RWPE1 (cell line): ENCODE measurements around the gene FAM9A.

ENCODE experiments used
- CTCF ChIA-PET: fragments of 350-600 bp; sonication (Branson Sonifier 250); formaldehyde crosslinking; extraction: SDS; loops from one replicate; lab custom pipeline; 2021; lab: Yijun Ruan, JAX
- POLR2A ChIA-PET: fragments of 400-600 bp; formaldehyde crosslinking; extraction: SDS; loops from one replicate; lab custom pipeline; 2020; ENCODE audit warnings: antibody characterized with exemption; ENCODE audit not compliant: low non-redundant PET; lab: Yijun Ruan, JAX
- DNase-seq: peaks from one replicate; pipeline ENCODE4 v3.0.0; 2012; ENCODE audit warnings: low spot score
- H3K27ac ChIP-seq: fragments of 450-650 bp; 2 replicates; pipeline ENCODE4 v1.5.1; 2017
- CTCF ChIP-seq: fragments of 450-650 bp; conservative IDR thresholded peaks from 2 replicates; pipeline ENCODE4 v1.5.1; 2017; ENCODE audit warnings: low read depth, mild to moderate bottlenecking

FAM9A gene

GRCh38 chrX:8801041-8801599 is at the start of gene FAM9A:
FAM9A (minus strand) TSS chrX:8801383; CDS start chrX:8800171, 1,212 bp downstream.
- POLR2A ChIA-PET: no interaction called here
- CTCF ChIA-PET: no interaction called here
- DNase-seq: no peak
- no peak for TF ChIP-seq CTCF
- H3K27ac ChIP-seq: no peak within 1 kb of the TSS

- TF ChIP-seq CTCF: no peak
- ChIA-PET CTCF (interaction anchor here (0.7 kb wide), 1 partner anchor 44 kb away, joined by 4 read pairs; no protein-coding TSS in a partner anchor), POLR2A (no interaction called here)
- no peak overlapping the region for H3K27ac ChIP-seq
- no peak for DNase-seq
These were observed 49.3 kb upstream of the FAM9A start for GRCh38 chrX:8850478-8850877.

GRCh38 chrX:8849945-8850344 is 48.8 kb upstream of the FAM9A start:
- H3K27ac ChIP-seq: no peak overlapping the region
- ChIA-PET CTCF (interaction anchor here (0.7 kb wide), 1 partner anchor 44 kb away, joined by 4 read pairs; no protein-coding TSS in a partner anchor), POLR2A (no interaction called here)
- TF ChIP-seq CTCF: no peak
- DNase-seq: no peak

GRCh38 chrX:8849458-8849857 is 48.3 kb upstream of the FAM9A start:
- no peak for TF ChIP-seq CTCF
- H3K27ac ChIP-seq: no peak overlapping the region
- ChIA-PET CTCF (no interaction called here), POLR2A (no interaction called here)
- DNase-seq: no peak

GRCh38 chrX:8848911-8849310 is 47.7 kb upstream of the FAM9A start:
- ChIA-PET CTCF (no interaction called here), POLR2A (no interaction called here)
- peak; percentile 32 for DNase-seq
- H3K27ac ChIP-seq: no peak overlapping the region
- TF ChIP-seq CTCF: no peak

- no peak for TF ChIP-seq CTCF
- CTCF ChIA-PET: interaction anchor here (0.6 kb wide), 1 partner anchor 19 kb away, joined by 3 read pairs; no protein-coding TSS in a partner anchor
- POLR2A ChIA-PET: no interaction called here
These were observed 47.3 kb upstream of the FAM9A start for GRCh38 chrX:8848441-8848840.

More at GRCh38 chrX:8848441-8848840, 47.3 kb upstream of the FAM9A start:
- no peak for DNase-seq
- no peak overlapping the region for H3K27ac ChIP-seq
